H9 (cell line): ENCODE measurements around the gene RCN1. TPM values are rescaled to one million over a fixed set of nuclear protein-coding genes. Genes with fewer than 3 reads are reported as not detected.

Experiments
- DNase-seq: peaks from one replicate; pipeline ENCODE4 v3.0.0-alpha.2; 2017
- H2AFZ ChIP-seq: one replicate; pipeline ENCODE4 v1.6.1; 2013; ENCODE audit warnings: mild to moderate bottlenecking, low read length, control low read depth, moderate library complexity
- H2AK5ac ChIP-seq: 2 replicates; pipeline ENCODE4 v1.6.1; 2013; ENCODE audit warnings: low read length, control low read depth, mixed read lengths; ENCODE audit not compliant: insufficient read length
- H2BK120ac ChIP-seq: one replicate; pipeline ENCODE4 v1.6.1; 2013; ENCODE audit warnings: low read depth, mild to moderate bottlenecking, low read length, control low read depth, inconsistent platforms; ENCODE audit not compliant: poor library complexity, severe bottlenecking
- H2BK12ac ChIP-seq: 2 replicates; pipeline ENCODE4 v1.6.1; 2013; ENCODE audit warnings: low read length, control low read depth, mixed read lengths, low read depth; ENCODE audit not compliant: insufficient read length
- H2BK15ac ChIP-seq: 2 replicates; pipeline ENCODE4 v1.6.1; 2013; ENCODE audit warnings: low read depth, low read length, control low read depth
- H2BK20ac ChIP-seq: one replicate; pipeline ENCODE4 v1.6.1; 2013; ENCODE audit warnings: low read depth, mild to moderate bottlenecking, low read length, control low read depth, inconsistent platforms; ENCODE audit not compliant: poor library complexity, severe bottlenecking
- H2BK5ac ChIP-seq: 2 replicates; pipeline ENCODE4 v1.6.1; 2013; ENCODE audit warnings: low read length, control low read depth, mixed read lengths; ENCODE audit not compliant: insufficient read length
- H3K14ac ChIP-seq: 2 replicates; pipeline ENCODE4 v1.6.1; 2013; ENCODE audit warnings: low read length, control low read depth; ENCODE audit not compliant: insufficient read depth
- H3K18ac ChIP-seq: 2 replicates; pipeline ENCODE4 v1.6.1; 2013; ENCODE audit warnings: low read depth, mild to moderate bottlenecking, mixed read lengths, low read length, control low read depth; ENCODE audit not compliant: insufficient read length
- H3K23ac ChIP-seq: 2 replicates; pipeline ENCODE4 v1.6.1; 2013; ENCODE audit warnings: low read length, control low read depth, mixed read lengths, low read depth; ENCODE audit not compliant: insufficient read length
- H3K23me2 ChIP-seq: 2 replicates; pipeline ENCODE4 v1.6.1; 2013; ENCODE audit warnings: low read depth, mild to moderate bottlenecking, mixed read lengths, low read length, control low read depth; ENCODE audit not compliant: insufficient read length, poor library complexity, severe bottlenecking
- H3K27ac ChIP-seq: 2 replicates; pipeline ENCODE4 v1.5.1; 2013; ENCODE audit warnings: low read length, control low read depth, mixed read lengths, low read depth; ENCODE audit not compliant: insufficient read length
- H3K27me3 ChIP-seq: 2 replicates; pipeline ENCODE4 v1.6.1; 2013; ENCODE audit warnings: low read length, control low read depth, inconsistent platforms; ENCODE audit not compliant: insufficient read depth
- H3K4ac ChIP-seq: 2 replicates; pipeline ENCODE4 v1.6.1; 2013; ENCODE audit warnings: low read depth, mild to moderate bottlenecking, control low read depth, inconsistent platforms, low read length, moderate library complexity
- H3K4me1 ChIP-seq: 2 replicates; pipeline ENCODE4 v1.6.1; 2013; ENCODE audit warnings: low read length, control low read depth, inconsistent platforms; ENCODE audit not compliant: insufficient read depth
- H3K4me2 ChIP-seq: 2 replicates; pipeline ENCODE4 v1.6.1; 2013; ENCODE audit warnings: low read length, control low read depth, mixed read lengths; ENCODE audit not compliant: insufficient read length, insufficient read depth
- H3K56ac ChIP-seq: 2 replicates; pipeline ENCODE4 v1.6.1; 2013; ENCODE audit warnings: low read depth, mild to moderate bottlenecking, mixed read lengths, low read length, control low read depth; ENCODE audit not compliant: insufficient read length
- H3K79me1 ChIP-seq: 2 replicates; pipeline ENCODE4 v1.6.1; 2013; ENCODE audit warnings: low read depth, mild to moderate bottlenecking, moderate library complexity, low read length, control low read depth, inconsistent platforms; ENCODE audit not compliant: insufficient read depth, poor library complexity, severe bottlenecking
- H3K79me2 ChIP-seq: 2 replicates; pipeline ENCODE4 v1.6.1; 2013; ENCODE audit warnings: low read length, control low read depth, inconsistent platforms; ENCODE audit not compliant: insufficient read depth
- H3K9ac ChIP-seq: 2 replicates; pipeline ENCODE4 v1.6.1; 2013; ENCODE audit warnings: low read length, control low read depth, mixed read lengths; ENCODE audit not compliant: insufficient read length; ENCODE audit errors: extremely low read depth
- H3K9me3 ChIP-seq: one replicate; pipeline ENCODE4 v1.6.1; 2013; ENCODE audit warnings: low read depth, low read length, inconsistent platforms; ENCODE audit not compliant: control insufficient read depth
- H3T11ph ChIP-seq: one replicate; pipeline ENCODE4 v1.6.1; 2013; ENCODE audit warnings: mild to moderate bottlenecking, low read length, control low read depth, inconsistent platforms
- H4K20me1 ChIP-seq: one replicate; pipeline ENCODE4 v1.6.1; 2013; ENCODE audit not compliant: control insufficient read depth, insufficient read length, insufficient read depth
- H4K5ac ChIP-seq: 2 replicates; pipeline ENCODE4 v1.6.1; 2013; ENCODE audit warnings: low read depth, mild to moderate bottlenecking, mixed read lengths, low read length, control low read depth; ENCODE audit not compliant: insufficient read length
- H4K8ac ChIP-seq: replicated peaks from 2 replicates; pipeline ENCODE4 v1.6.1; 2013; ENCODE audit warnings: low read length, control low read depth, mixed read lengths, low read depth; ENCODE audit not compliant: insufficient read length
- H4K91ac ChIP-seq: 2 replicates; pipeline ENCODE4 v1.6.1; 2013; ENCODE audit warnings: low read depth, mild to moderate bottlenecking, moderate library complexity, mixed read lengths, low read length, control low read depth; ENCODE audit not compliant: insufficient read length
- H3K27ac Mint-ChIP-seq, 3 experiments: 2 replicates in 2 of 3; 3 replicates in 1 of 3; pipeline ENCODE4 v1.8.0; 2020 to 2021; ENCODE audit warnings: mixed read lengths in 3 of 3, mild to moderate bottlenecking in 1 of 3, moderate library complexity in 1 of 3
- H3K27me3 Mint-ChIP-seq: 2 replicates; pipeline ENCODE4 v1.8.0; 2021; ENCODE audit warnings: low read depth, mild to moderate bottlenecking, moderate library complexity, mixed read lengths
- H3K36me3 Mint-ChIP-seq, 3 experiments: 2 replicates in 2 of 3; 3 replicates in 1 of 3; pipeline ENCODE4 v1.8.0; 2020 to 2021; ENCODE audit warnings: low read depth in 3 of 3, mixed read lengths in 3 of 3; ENCODE audit not compliant: insufficient read depth in 1 of 3
- H3K4me1 Mint-ChIP-seq, 2 experiments: 2 replicates each; pipeline ENCODE4 v1.8.0; 2020; ENCODE audit warnings: mixed read lengths in 2 of 2
- H3K4me3 Mint-ChIP-seq, 2 experiments: 2 replicates in 1 of 2; 3 replicates in 1 of 2; pipeline ENCODE4 v1.8.0; 2020 to 2021; ENCODE audit warnings: mild to moderate bottlenecking in 2 of 2, mixed read lengths in 2 of 2, moderate library complexity in 1 of 2
- H3K9me3 Mint-ChIP-seq, 2 experiments: 2 replicates in 1 of 2; 3 replicates in 1 of 2; pipeline ENCODE4 v1.8.0; 2020; ENCODE audit warnings: mild to moderate bottlenecking in 2 of 2, mixed read lengths in 2 of 2, moderate library complexity in 1 of 2
- whole genome bisulfite sequencing: extraction: QIAGEN DNeasy Blood & Tissue Kit; methylation state at CpG from one replicate; pipeline ENCODE4 v1.1.7; 2013; ENCODE audit warnings: missing lambda C conversion rate, low lambda C conversion rate, mixed read lengths; ENCODE audit not compliant: insufficient read length; ENCODE audit errors: extremely low coverage; 5-methylcytosine and 5-hydroxymethylcytosine counted together
- total RNA-seq: library from RNA; stranded (reverse); gene quantifications from 2 replicates; pipeline ENCODE4 v1.2.1, GENCODE V29; 2021
- TF ChIP-seq, protein P1 (sequence below): fragments of 200-600 bp; sonication (generic); conservative IDR thresholded peaks from 3 replicates; pipeline ENCODE4 v1.8.0; 2021; ENCODE audit warnings: antibody characterized with exemption, mild to moderate bottlenecking

Gene RCN1
- total RNA-seq, 1 experiment from 2014 or later, result 109 TPM

DNA sequence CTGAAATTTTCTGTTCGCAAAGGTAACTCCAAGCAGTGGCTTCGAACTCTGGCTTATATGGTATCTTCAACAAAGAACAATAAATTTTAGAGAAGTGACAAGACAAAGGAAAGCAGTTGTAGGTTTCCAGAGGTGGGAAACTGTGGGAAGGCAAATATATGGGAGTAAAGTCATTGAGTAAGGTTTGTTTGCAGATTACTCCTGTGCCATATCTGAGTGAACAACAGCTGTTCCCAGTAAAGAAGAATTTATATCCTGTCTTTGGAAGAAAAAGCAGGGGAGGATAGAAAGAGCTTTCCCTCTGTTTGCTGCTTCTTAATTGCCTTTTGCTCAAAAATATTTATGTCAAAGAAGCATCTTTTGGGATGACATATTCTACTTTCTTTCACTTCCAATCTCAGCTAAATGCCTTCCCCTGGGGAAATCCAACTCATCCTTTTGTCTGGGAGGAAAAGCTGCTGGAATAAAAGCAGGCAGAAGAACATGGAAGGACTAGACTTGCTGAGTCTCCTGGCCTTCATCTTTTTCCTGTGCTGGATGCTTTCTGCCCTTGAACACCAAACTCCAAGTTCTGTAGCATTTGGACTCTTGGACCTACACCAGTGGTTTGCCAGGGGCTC, 10.4 kb upstream of the RCN1 start:
- DNase-seq, result no peak
- Histone ChIP-seq H3K14ac (no peak overlapping the region), H3K18ac (no peak overlapping the region), H2AFZ (no peak overlapping the region), H4K91ac (no peak overlapping the region), H4K8ac (no peak overlapping the region), H2BK20ac (no peak overlapping the region), H3K79me2 (no peaks in the 10 kb centered on the region), H3K4me2 (no peak overlapping the region), H2BK12ac (no peak overlapping the region), H3K9ac (no peak overlapping the region), H3K27ac (no peak overlapping the region), H3K27me3 (no peaks in the 10 kb centered on the region), H3K23ac (no peak overlapping the region), H2BK5ac (no peak overlapping the region), H4K5ac (no peak overlapping the region), H2BK120ac (no peak overlapping the region), H3K56ac (no peak overlapping the region), H3K23me2 (no peaks in the 10 kb centered on the region), H3K9me3 (no peaks in the 10 kb centered on the region), H3K4me1 (peaks cover 9% of the 10 kb centered on the region), H2BK15ac (no peak overlapping the region), H2AK5ac (no peak overlapping the region), H3K79me1 (no peaks in the 10 kb centered on the region), H3K4ac (no peak overlapping the region), H4K20me1 (no peaks in the 10 kb centered on the region), H3T11ph (no peak overlapping the region)
- H3K4me1 Mint-ChIP-seq, result peaks cover 16 to 19% of the 10 kb centered on the region in 2 experiments
- no peaks in the 10 kb centered on the region for H3K36me3 Mint-ChIP-seq
- TF ChIP-seq, protein P1, sequence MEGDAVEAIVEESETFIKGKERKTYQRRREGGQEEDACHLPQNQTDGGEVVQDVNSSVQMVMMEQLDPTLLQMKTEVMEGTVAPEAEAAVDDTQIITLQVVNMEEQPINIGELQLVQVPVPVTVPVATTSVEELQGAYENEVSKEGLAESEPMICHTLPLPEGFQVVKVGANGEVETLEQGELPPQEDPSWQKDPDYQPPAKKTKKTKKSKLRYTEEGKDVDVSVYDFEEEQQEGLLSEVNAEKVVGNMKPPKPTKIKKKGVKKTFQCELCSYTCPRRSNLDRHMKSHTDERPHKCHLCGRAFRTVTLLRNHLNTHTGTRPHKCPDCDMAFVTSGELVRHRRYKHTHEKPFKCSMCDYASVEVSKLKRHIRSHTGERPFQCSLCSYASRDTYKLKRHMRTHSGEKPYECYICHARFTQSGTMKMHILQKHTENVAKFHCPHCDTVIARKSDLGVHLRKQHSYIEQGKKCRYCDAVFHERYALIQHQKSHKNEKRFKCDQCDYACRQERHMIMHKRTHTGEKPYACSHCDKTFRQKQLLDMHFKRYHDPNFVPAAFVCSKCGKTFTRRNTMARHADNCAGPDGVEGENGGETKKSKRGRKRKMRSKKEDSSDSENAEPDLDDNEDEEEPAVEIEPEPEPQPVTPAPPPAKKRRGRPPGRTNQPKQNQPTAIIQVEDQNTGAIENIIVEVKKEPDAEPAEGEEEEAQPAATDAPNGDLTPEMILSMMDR, result no peak
- no peak overlapping the region for H3K4me3 Mint-ChIP-seq
- H3K9me3 Mint-ChIP-seq, result no peaks in the 10 kb centered on the region; a peak in 1 of 5 replicates
- no peaks in the 10 kb centered on the region; the same call in none of the 2 replicates for H3K27me3 Mint-ChIP-seq
- no peak overlapping the region for H3K27ac Mint-ChIP-seq
- no CpG with 5 or more reads among the region's 2 CpGs for WGBS
